Measurements from ENCODE around the gene TMEM217. TPM values are rescaled to one million over a fixed set of nuclear protein-coding genes. Genes with fewer than 3 reads are reported as not detected.

TMEM217 gene
- total RNA-seq, 1 experiment from 2014 or later = 1.4 TPM

- DNase-seq (ENCODE audit: low spot score) = peak; percentile 96
Observed at GRCh38 chr6:37169496-37170272, 88.3 kb downstream of the TMEM217 start, which contains the start of gene PIM1. Gene PIM1, plus strand, starts transcription at chr6:37170152. Its CDS starts 424 bp downstream, at chr6:37170576.

- peak; percentile 30 for DNase-seq (ENCODE audit: low spot score)
Observed at GRCh38 chr6:37168811-37169495, 89.0 kb downstream of the TMEM217 start.

DNA sequence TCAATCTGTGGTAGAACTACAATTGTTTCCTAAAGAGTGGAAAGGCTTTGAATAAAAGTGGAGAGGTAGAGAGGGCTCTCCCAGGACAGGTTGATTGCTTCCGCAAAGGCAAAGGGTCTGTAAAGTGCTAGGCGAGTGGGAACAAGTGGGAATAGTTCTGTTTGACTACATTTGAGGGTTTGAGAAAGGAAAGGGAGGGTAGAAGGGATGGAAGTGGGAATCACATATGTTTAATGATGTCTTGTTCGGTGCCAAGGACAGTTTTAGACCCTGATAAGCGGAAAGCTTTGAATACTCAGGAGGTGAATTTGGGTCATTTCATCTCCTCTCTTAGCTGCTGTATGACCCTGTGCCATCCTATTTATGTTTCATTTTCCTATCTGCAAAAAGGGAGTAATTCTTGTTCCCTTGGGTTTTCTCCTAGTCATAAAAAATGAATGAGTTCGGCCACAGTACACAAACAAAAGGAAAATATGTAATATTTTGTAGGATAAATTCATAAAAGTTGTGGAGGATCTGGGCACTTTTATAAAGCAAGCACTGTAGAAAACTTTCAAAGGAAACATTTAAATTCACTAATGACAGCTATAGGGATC, 89.7 kb downstream of the TMEM217 start:
- no peak for DNase-seq (ENCODE audit: low spot score)

- DNase-seq (ENCODE audit: low spot score) = no peak
Observed at GRCh38 chr6:37162740-37163139, 95.2 kb downstream of the TMEM217 start.

Small RNA genes lying within 50 kb of the gene (small RNA-seq; reads per million reads assigned to genes)
- not detected for gene AL096712.1

Other genes starting within 250 kb of the TMEM217 start
- 20.0 and 23.6 TPM in 2 replicates for gene PIM1, start 88.0 kb downstream of the TMEM217 start, total RNA-seq (2014; rRNA removed; shearing (Covaris generic))
- gene TBC1D22B, start 372 bp downstream of the TMEM217 start, total RNA-seq (2014; rRNA removed; shearing (Covaris generic)) = 7.8 and 8.2 TPM in 2 replicates
- gene RNF8, start 95.8 kb upstream of the TMEM217 start, total RNA-seq (2014; rRNA removed; shearing (Covaris generic)) = 10.2 and 11.6 TPM in 2 replicates
- 23.6 and 28.3 TPM in 2 replicates for gene CMTR1, start 175.1 kb upstream of the TMEM217 start, total RNA-seq (2014; rRNA removed; shearing (Covaris generic))
- gene CCDC167, start 241.7 kb upstream of the TMEM217 start, total RNA-seq (2014; rRNA removed; shearing (Covaris generic)) = 29.9 and 35.7 TPM in 2 replicates